ENCODE results near the gene CHN2.

DNA sequence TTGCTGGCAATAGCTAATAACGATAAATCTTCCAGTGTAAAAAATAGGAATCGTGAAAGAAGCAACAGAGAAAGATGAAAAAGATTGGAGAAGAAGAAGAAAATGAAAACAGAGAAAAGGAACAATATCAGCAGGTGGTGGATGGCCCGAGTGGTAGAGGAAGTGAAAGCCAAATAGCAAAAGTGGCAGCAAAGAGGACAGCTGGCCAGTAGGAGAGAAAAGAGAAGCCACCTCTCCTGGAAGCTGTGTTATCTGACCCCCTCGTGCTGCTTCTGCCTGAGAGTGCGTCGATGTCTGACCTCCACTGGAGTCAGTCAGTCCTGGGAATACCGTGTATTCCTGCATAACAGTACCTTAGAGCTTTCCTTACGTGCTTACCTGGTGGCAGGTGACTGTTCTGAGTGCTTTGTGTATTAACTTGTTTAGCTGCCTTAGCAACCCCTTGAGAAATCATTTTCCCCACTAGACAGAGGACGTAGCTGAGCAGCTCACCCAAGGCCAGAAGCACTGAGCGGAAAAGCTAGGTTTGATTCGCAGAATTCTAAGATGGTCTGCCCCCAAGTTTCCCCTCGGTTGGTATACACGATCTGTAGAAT, 88.3 kb downstream of the CHN2 start:
- no peak for TF ChIP-seq POLR2A (IDR thresholded peaks at IDR 0.05)
- TF ChIP-seq, protein P1, sequence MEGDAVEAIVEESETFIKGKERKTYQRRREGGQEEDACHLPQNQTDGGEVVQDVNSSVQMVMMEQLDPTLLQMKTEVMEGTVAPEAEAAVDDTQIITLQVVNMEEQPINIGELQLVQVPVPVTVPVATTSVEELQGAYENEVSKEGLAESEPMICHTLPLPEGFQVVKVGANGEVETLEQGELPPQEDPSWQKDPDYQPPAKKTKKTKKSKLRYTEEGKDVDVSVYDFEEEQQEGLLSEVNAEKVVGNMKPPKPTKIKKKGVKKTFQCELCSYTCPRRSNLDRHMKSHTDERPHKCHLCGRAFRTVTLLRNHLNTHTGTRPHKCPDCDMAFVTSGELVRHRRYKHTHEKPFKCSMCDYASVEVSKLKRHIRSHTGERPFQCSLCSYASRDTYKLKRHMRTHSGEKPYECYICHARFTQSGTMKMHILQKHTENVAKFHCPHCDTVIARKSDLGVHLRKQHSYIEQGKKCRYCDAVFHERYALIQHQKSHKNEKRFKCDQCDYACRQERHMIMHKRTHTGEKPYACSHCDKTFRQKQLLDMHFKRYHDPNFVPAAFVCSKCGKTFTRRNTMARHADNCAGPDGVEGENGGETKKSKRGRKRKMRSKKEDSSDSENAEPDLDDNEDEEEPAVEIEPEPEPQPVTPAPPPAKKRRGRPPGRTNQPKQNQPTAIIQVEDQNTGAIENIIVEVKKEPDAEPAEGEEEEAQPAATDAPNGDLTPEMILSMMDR (IDR thresholded peaks at IDR 0.05): no peak
- no peak for TF ChIP-seq POLR2AphosphoS5 (IDR thresholded peaks at IDR 0.05)

Data from prostate gland (tissue), 2 donors.